ENCODE data around the gene FREM2. TPM values are rescaled to one million over a fixed set of nuclear protein-coding genes. Genes with fewer than 3 reads are reported as not detected.

The FREM2 gene
- total RNA-seq, 1 experiment from 2014 or later: 42.6 TPM

DNA sequence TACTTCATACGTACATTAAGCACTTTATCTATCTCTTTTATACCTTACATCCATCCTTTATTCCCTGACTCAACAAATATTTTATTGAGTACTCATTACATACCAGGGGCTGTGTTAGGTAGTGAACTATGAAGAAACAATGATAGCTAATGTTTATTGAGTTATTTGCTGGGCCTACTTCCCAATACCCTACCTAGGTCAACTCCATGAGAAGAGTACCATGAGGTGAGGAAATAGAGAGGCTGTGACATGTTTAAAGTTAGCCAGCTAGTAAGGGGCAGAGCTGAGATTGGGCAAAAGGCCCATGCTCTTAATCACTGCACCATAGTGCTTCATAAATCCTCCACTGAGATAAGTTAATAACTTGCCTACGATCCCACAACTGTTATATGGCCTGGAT, 79.9 kb downstream of the FREM2 start:
- no peak overlapping the region for H3K4me3 Mint-ChIP-seq (ENCODE audit: unreplicated experiment)
- no peaks in the 10 kb centered on the region for H3K9me3 ChIP-seq
- H3K36me3 ChIP-seq (ENCODE audit: control insufficient read depth, insufficient read depth, low read length): no peaks in the 10 kb centered on the region
- POLR2A ChIA-PET: no interaction called here
- no peaks in the 10 kb centered on the region for H3K9me3 Mint-ChIP-seq (ENCODE audit: unreplicated experiment)
- H3K4me1 Mint-ChIP-seq (ENCODE audit: low read depth, unreplicated experiment): peaks cover 23% of the 10 kb centered on the region
- peaks cover 9% of the 10 kb centered on the region for H3K4me1 ChIP-seq
- no peaks in the 10 kb centered on the region for H3K27me3 ChIP-seq (replicated peaks; ENCODE audit: control insufficient read depth, insufficient read depth, low read length)
- DNase-seq: no peak
- H3K36me3 Mint-ChIP-seq (ENCODE audit: insufficient read depth, unreplicated experiment): peaks cover 46% of the 10 kb centered on the region
- intact Hi-C loops (cut with micrococcal nuclease; ENCODE audit: unreplicated experiment): no loop called here
- CTCF ChIA-PET: interaction anchor here (1.1 kb wide), 1 partner anchor 81 kb away, joined by 3 read pairs; no protein-coding TSS in a partner anchor
- no TSS peak for BruUV-seq (replicated peaks)
- TF ChIP-seq, protein P1, sequence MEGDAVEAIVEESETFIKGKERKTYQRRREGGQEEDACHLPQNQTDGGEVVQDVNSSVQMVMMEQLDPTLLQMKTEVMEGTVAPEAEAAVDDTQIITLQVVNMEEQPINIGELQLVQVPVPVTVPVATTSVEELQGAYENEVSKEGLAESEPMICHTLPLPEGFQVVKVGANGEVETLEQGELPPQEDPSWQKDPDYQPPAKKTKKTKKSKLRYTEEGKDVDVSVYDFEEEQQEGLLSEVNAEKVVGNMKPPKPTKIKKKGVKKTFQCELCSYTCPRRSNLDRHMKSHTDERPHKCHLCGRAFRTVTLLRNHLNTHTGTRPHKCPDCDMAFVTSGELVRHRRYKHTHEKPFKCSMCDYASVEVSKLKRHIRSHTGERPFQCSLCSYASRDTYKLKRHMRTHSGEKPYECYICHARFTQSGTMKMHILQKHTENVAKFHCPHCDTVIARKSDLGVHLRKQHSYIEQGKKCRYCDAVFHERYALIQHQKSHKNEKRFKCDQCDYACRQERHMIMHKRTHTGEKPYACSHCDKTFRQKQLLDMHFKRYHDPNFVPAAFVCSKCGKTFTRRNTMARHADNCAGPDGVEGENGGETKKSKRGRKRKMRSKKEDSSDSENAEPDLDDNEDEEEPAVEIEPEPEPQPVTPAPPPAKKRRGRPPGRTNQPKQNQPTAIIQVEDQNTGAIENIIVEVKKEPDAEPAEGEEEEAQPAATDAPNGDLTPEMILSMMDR (IDR thresholded peaks at IDR 0.05; ENCODE audit: insufficient read depth in 1 of 2, low read depth in 1 of 2, low read length in 1 of 2, severe bottlenecking in 1 of 2, unreplicated experiment in 1 of 2): no peak
- H3K4me3 ChIP-seq (ENCODE audit: low read depth, low read length): no peak overlapping the region
- no peak overlapping the region for H3K27ac Mint-ChIP-seq (ENCODE audit: unreplicated experiment)
- no peaks in the 10 kb centered on the region for H3K27me3 Mint-ChIP-seq (ENCODE audit: insufficient read depth, unreplicated experiment)

DNA sequence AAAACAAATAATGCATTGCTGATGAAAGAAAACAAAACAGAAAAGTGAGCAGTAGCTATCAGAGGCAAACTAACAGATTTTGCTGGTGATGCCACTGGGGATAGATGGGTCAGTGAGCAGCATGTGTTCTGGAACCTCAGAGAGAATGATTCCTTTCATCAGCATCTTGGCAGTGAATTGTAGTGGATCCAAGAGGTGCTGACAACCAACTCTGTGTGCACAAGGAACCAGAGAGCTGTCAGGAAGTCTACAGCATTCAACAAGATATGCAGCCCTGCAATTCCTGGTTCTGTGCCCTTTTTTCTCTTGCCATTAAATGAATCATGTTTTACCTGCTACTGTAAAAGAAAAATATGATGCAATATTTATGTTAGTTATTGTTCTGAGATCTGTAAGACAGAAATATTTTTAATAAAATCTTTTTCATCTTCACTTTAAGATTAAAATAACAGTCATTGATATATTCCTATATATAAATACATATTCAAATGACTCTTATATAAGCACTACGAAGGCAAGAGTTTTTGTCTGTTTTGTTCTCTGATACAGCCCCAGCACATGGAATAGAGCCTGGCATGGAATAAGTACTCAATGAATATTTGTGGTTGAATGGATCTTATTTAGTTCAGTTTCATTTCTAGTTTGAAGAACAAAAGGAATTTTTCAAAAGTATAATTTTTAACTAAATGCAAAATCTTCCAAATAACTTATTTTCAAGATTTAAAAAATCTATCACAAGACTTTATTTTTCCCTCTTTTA, 80.8 kb downstream of the FREM2 start:
- Histone ChIP-seq H3K36me3 (ENCODE audit: control insufficient read depth, insufficient read depth, low read length) (no peaks in the 10 kb centered on the region), H3K4me1 (peaks cover 8% of the 10 kb centered on the region), H3K27me3 (replicated peaks; ENCODE audit: control insufficient read depth, insufficient read depth, low read length) (no peaks in the 10 kb centered on the region), H3K9me3 (no peaks in the 10 kb centered on the region), H3K4me3 (ENCODE audit: low read depth, low read length) (no peak overlapping the region)
- peaks cover 18% of the 10 kb centered on the region for H3K4me1 Mint-ChIP-seq (ENCODE audit: low read depth, unreplicated experiment)
- no peaks in the 10 kb centered on the region for H3K27me3 Mint-ChIP-seq (ENCODE audit: insufficient read depth, unreplicated experiment)
- intact Hi-C loops (cut with micrococcal nuclease; ENCODE audit: unreplicated experiment): no loop called here
- no peaks in the 10 kb centered on the region for H3K9me3 Mint-ChIP-seq (ENCODE audit: unreplicated experiment)
- CTCF ChIA-PET: no interaction called here
- TF ChIP-seq, protein P1 (IDR thresholded peaks at IDR 0.05; ENCODE audit: insufficient read depth in 1 of 2, low read depth in 1 of 2, low read length in 1 of 2, severe bottlenecking in 1 of 2, unreplicated experiment in 1 of 2): no peak
- DNase-seq: no peak
- no TSS peak for BruUV-seq (replicated peaks)
- POLR2A ChIA-PET: no interaction called here
- H3K4me3 Mint-ChIP-seq (ENCODE audit: unreplicated experiment): no peak overlapping the region
- H3K36me3 Mint-ChIP-seq (ENCODE audit: insufficient read depth, unreplicated experiment): peaks cover 48% of the 10 kb centered on the region
- no peak overlapping the region for H3K27ac Mint-ChIP-seq (ENCODE audit: unreplicated experiment)

DNA sequence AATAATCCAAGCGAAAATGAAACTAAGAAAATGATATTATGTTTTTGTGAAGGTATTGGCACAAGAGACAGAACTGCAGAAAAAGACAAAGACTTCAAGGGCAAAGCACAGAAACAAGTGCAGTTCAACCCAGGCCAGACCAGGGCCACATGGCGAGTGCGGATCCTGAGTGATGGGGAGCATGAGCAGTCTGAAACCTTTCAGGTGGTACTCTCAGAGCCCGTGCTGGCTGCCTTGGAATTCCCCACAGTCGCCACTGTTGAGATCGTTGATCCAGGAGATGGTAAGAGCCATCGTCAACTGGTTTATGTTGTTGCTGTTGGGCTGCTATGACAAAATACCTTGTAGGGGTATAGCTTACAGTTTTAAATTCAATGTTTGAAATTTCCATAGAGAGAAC, 82.6 kb downstream of the FREM2 start:
- Mint-ChIP-seq H3K36me3 (ENCODE audit: insufficient read depth, unreplicated experiment) (peaks cover 47% of the 10 kb centered on the region), H3K4me1 (ENCODE audit: low read depth, unreplicated experiment) (peaks cover 6% of the 10 kb centered on the region), H3K27me3 (ENCODE audit: insufficient read depth, unreplicated experiment) (no peaks in the 10 kb centered on the region), H3K9me3 (ENCODE audit: unreplicated experiment) (no peaks in the 10 kb centered on the region), H3K4me3 (ENCODE audit: unreplicated experiment) (no peak overlapping the region), H3K27ac (ENCODE audit: unreplicated experiment) (no peak overlapping the region)
- intact Hi-C loops (cut with micrococcal nuclease; ENCODE audit: unreplicated experiment): no loop called here
- ChIA-PET CTCF (no interaction called here), POLR2A (no interaction called here)
- no peaks in the 10 kb centered on the region for H3K4me1 ChIP-seq
- H3K4me3 ChIP-seq (ENCODE audit: low read depth, low read length): no peak overlapping the region
- H3K9me3 ChIP-seq: no peaks in the 10 kb centered on the region
- TF ChIP-seq, protein P1 (IDR thresholded peaks at IDR 0.05; ENCODE audit: insufficient read depth in 1 of 2, low read depth in 1 of 2, low read length in 1 of 2, severe bottlenecking in 1 of 2, unreplicated experiment in 1 of 2): no peak
- BruUV-seq (replicated peaks): no TSS peak
- H3K36me3 ChIP-seq (ENCODE audit: control insufficient read depth, insufficient read depth, low read length): no peaks in the 10 kb centered on the region
- no peaks in the 10 kb centered on the region for H3K27me3 ChIP-seq (replicated peaks; ENCODE audit: control insufficient read depth, insufficient read depth, low read length)
- DNase-seq: no peak

Measured in Caco-2 (cell line).